Caco-2 (cell line): ENCODE data around the gene SLA2. TPM values are rescaled to one million over a fixed set of nuclear protein-coding genes. Genes with fewer than 3 reads are reported as not detected.
"Not testable (repeated sequence)": the region's sequence is repeated elsewhere in the genome, so short reads cannot be mapped to it uniquely, and the experiment has no call there.

Experiments
- BruUV-seq: library from RNA; stranded (reverse); fragments of 400-500 nt; replicated peaks from 2 replicates; lab custom pipeline; 2021; lab: Mats Ljungman, UMichigan
- CTCF ChIA-PET: fragments of 300-600 bp; sonication (Branson Sonifier 250); formaldehyde crosslinking; loops from one replicate; lab custom pipeline; 2022; ENCODE audit warnings: antibody characterized with exemption; lab: Charles Lee
- POLR2A ChIA-PET: fragments of 300-600 bp; sonication (Branson Sonifier 250); formaldehyde crosslinking; loops from one replicate; lab custom pipeline; 2022; ENCODE audit warnings: antibody characterized with exemption; lab: Charles Lee
- DNase-seq, 2 experiments: peaks; one replicate each; pipeline versions ENCODE4 v3.0.0 to v3.0.0-alpha.2; 2020 to 2022
- H3K27me3 ChIP-seq: replicated peaks from 2 replicates; pipeline ENCODE4 v1.6.0; 2011; ENCODE audit warnings: low read length; ENCODE audit not compliant: control insufficient read depth, insufficient read depth
- H3K36me3 ChIP-seq: 2 replicates; pipeline ENCODE4 v1.5.1; 2011; ENCODE audit warnings: low read length; ENCODE audit not compliant: control insufficient read depth, insufficient read depth
- H3K4me1 ChIP-seq: fragments of 250-450 bp; sonication (Bioruptor Pico); 2 replicates; pipeline ENCODE4 v1.5.1; 2020; ENCODE audit warnings: mild to moderate bottlenecking
- H3K4me3 ChIP-seq: 2 replicates; pipeline ENCODE4 v1.5.1; 2011; ENCODE audit warnings: low read depth, mild to moderate bottlenecking, control low read depth, low read length
- H3K9me3 ChIP-seq: fragments of 250-450 bp; sonication (Bioruptor Pico); 2 replicates; pipeline ENCODE4 v1.5.1; 2020; ENCODE audit warnings: mild to moderate bottlenecking, moderate library complexity
- H3K27ac Mint-ChIP-seq: one replicate; pipeline ENCODE4 v1.8.0; 2022; ENCODE audit warnings: mixed read lengths; ENCODE audit not compliant: unreplicated experiment
- H3K27me3 Mint-ChIP-seq: one replicate; pipeline ENCODE4 v1.8.0; 2022; ENCODE audit warnings: mixed read lengths; ENCODE audit not compliant: insufficient read depth, unreplicated experiment
- H3K36me3 Mint-ChIP-seq: one replicate; pipeline ENCODE4 v1.8.0; 2022; ENCODE audit warnings: mild to moderate bottlenecking, mixed read lengths; ENCODE audit not compliant: insufficient read depth, unreplicated experiment
- H3K4me1 Mint-ChIP-seq: one replicate; pipeline ENCODE4 v1.8.0; 2022; ENCODE audit warnings: low read depth, mixed read lengths; ENCODE audit not compliant: unreplicated experiment
- H3K4me3 Mint-ChIP-seq: one replicate; pipeline ENCODE4 v1.8.0; 2022; ENCODE audit warnings: mild to moderate bottlenecking, moderate library complexity, mixed read lengths; ENCODE audit not compliant: unreplicated experiment
- H3K9me3 Mint-ChIP-seq: one replicate; pipeline ENCODE4 v1.8.0; 2022; ENCODE audit warnings: mixed read lengths; ENCODE audit not compliant: unreplicated experiment
- intact Hi-C: fragments of 100-400 bp; cut with micrococcal nuclease; formaldehyde crosslinking; loops from one replicate; pipeline ENCODE4 v1.10.0; 2022; ENCODE audit not compliant: unreplicated experiment
- total RNA-seq: library from RNA; stranded (reverse); gene quantifications from 2 replicates; pipeline ENCODE4 v1.2.3, GENCODE V29; 2022
- TF ChIP-seq, protein P1 (sequence below), 2 experiments: fragments of 200-600 bp in 1 of 2; IDR thresholded peaks; 1 replicate in 1 of 2; 2 replicates in 1 of 2; pipeline versions ENCODE4 v1.5.1 to v1.8.0; 2011 to 2022; ENCODE audit warnings: antibody characterized with exemption in 1 of 2, control low read depth in 1 of 2, inconsistent platforms in 1 of 2, low read depth in 1 of 2, low read length in 1 of 2, mild to moderate bottlenecking in 1 of 2, moderate library complexity in 1 of 2; ENCODE audit not compliant: insufficient read depth in 1 of 2, severe bottlenecking in 1 of 2, unreplicated experiment in 1 of 2

The SLA2 gene
- total RNA-seq, 1 experiment from 2014 or later = 0.20 TPM

DNA sequence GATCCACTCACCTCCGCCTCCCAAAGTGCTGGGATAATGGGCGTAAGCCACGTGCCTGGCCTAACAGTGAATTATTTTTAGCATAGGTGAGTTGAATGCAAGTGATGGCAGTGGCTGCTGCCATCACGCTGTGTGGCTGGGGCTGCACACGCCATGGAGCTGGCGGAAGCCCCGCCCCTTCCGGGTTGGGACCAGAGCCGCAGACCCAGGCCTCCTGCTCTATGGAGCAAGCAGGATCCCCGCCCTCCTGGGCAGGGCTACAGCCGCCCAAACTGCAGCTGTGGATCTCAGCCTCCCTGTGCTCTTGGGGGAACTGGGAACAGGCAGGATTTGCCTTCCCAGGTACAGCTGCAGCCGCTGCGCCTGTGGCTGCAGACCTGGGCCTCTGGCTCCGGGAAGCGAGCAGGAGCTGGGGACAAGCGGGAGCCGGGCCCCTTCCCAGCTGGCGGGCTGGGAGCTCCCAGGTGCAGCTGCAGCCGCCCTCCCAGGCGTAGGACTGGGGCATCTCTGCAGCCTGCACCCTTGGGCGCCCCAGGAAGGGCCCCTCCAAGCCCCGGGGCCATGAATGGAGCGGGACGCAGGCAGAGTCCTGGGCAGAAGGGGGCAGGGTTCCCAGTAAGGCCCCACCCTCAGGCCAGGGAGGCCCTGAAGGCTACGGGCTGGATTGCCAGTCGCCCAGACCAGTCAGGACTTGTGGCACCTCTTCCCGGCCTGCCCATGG lies 30.9 kb upstream of the SLA2 start:
- Histone ChIP-seq H3K27me3 (no peaks in the 10 kb centered on the region), H3K36me3 (peaks cover 3% of the 10 kb centered on the region; the same call in 1 of the 2 replicates), H3K4me3 (no peak overlapping the region), H3K4me1 (peaks cover 6% of the 10 kb centered on the region), H3K9me3 (no peaks in the 10 kb centered on the region)
- no peak overlapping the region for H3K4me3 Mint-ChIP-seq
- ChIA-PET CTCF (interaction anchor here (0.5 to 0.9 kb wide), 3 partner anchors 39 to 78 kb away, joined by 3 to 5 read pairs (median 4); no protein-coding TSS in a partner anchor), POLR2A (no interaction called here)
- no peaks in the 10 kb centered on the region for H3K9me3 Mint-ChIP-seq
- H3K27ac Mint-ChIP-seq = no peak overlapping the region
- peaks cover 21% of the 10 kb centered on the region for H3K36me3 Mint-ChIP-seq
- BruUV-seq = no TSS peak
- H3K4me1 Mint-ChIP-seq = peaks cover 12% of the 10 kb centered on the region
- DNase-seq = peak; percentile 43 to 63
- no peaks in the 10 kb centered on the region for H3K27me3 Mint-ChIP-seq
- intact Hi-C loops = no loop called here
- TF ChIP-seq, protein P1, sequence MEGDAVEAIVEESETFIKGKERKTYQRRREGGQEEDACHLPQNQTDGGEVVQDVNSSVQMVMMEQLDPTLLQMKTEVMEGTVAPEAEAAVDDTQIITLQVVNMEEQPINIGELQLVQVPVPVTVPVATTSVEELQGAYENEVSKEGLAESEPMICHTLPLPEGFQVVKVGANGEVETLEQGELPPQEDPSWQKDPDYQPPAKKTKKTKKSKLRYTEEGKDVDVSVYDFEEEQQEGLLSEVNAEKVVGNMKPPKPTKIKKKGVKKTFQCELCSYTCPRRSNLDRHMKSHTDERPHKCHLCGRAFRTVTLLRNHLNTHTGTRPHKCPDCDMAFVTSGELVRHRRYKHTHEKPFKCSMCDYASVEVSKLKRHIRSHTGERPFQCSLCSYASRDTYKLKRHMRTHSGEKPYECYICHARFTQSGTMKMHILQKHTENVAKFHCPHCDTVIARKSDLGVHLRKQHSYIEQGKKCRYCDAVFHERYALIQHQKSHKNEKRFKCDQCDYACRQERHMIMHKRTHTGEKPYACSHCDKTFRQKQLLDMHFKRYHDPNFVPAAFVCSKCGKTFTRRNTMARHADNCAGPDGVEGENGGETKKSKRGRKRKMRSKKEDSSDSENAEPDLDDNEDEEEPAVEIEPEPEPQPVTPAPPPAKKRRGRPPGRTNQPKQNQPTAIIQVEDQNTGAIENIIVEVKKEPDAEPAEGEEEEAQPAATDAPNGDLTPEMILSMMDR (IDR thresholded peaks at IDR 0.05; ENCODE audit: insufficient read depth in 1 of 2, low read depth in 1 of 2, low read length in 1 of 2, severe bottlenecking in 1 of 2, unreplicated experiment in 1 of 2) = no peak

DNA sequence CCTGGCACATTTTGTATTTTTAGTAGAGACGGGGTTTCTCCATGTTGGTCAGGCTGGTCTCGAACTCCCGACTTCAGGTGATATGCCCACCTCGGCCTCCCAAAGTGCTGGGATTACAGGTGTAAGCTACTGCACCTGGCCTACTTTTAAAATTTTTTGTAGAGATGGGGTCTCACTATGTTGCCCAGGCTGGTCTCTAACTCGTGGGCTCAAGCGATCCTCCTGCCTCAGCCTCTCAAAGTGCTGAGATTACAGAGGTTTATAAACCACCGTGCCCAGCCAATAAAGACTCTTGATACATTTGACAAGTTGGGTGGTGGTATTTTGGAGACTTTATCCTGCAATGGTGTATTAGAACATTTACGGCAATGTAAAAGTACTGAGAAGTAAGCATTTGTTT lies 29.5 kb upstream of the SLA2 start:
- POLR2A ChIA-PET, BruUV-seq, H3K27me3 ChIP-seq, H3K9me3 ChIP-seq, H3K36me3 ChIP-seq, DNase-seq, H3K27me3 Mint-ChIP-seq, intact Hi-C loops, H3K9me3 Mint-ChIP-seq, H3K4me3 ChIP-seq, H3K4me3 Mint-ChIP-seq, CTCF ChIA-PET, H3K27ac Mint-ChIP-seq: not testable (repeated sequence)
- Mint-ChIP-seq H3K36me3 (peaks cover 13% of the 10 kb centered on the region), H3K4me1 (peaks cover 19% of the 10 kb centered on the region)
- peaks cover 17% of the 10 kb centered on the region for H3K4me1 ChIP-seq

DNA sequence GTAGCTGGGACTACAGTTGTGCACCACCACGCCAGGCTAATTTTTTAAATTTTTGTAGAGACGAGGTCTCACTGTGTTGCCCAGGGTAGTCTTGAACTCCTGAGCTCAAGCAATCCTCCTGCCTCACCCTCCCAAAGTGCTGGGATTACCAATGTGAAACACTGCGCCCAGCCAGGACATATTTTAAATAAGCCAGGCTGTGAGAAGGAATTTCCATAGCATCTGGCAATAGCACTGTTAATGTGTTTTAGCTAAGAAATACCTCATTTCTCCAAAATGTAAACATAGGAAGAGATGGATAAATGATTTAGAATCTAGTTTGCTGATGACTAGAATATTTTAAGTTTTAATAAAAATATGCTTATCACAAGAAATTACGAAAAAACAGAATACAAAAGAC lies 27.0 kb upstream of the SLA2 start:
- peaks cover 2% of the 10 kb centered on the region; the same call in 1 of the 2 replicates for H3K36me3 ChIP-seq
- BruUV-seq = no TSS peak
- no peak for DNase-seq
- CTCF ChIA-PET = interaction anchor here (0.5 to 1.6 kb wide), 3 partner anchors 71 to 680 kb away, joined by 3 to 7 read pairs (median 5); no protein-coding TSS in a partner anchor
- Mint-ChIP-seq H3K4me1 (peaks cover 17% of the 10 kb centered on the region), H3K9me3 (no peaks in the 10 kb centered on the region), H3K4me3 (no peak overlapping the region), H3K27ac (no peak overlapping the region), H3K27me3 (no peaks in the 10 kb centered on the region), H3K36me3 (peaks cover 5% of the 10 kb centered on the region)
- no peaks in the 10 kb centered on the region for H3K9me3 ChIP-seq
- no peak overlapping the region for H3K4me3 ChIP-seq
- intact Hi-C loops = no loop called here
- no peaks in the 10 kb centered on the region for H3K27me3 ChIP-seq
- TF ChIP-seq, protein P1 (IDR thresholded peaks at IDR 0.05; ENCODE audit: insufficient read depth in 1 of 2, low read depth in 1 of 2, low read length in 1 of 2, severe bottlenecking in 1 of 2, unreplicated experiment in 1 of 2) = no peak
- peaks cover 17% of the 10 kb centered on the region for H3K4me1 ChIP-seq
- POLR2A ChIA-PET = no interaction called here
